Measurements from ENCODE around the gene ADAMTS8.

DNA sequence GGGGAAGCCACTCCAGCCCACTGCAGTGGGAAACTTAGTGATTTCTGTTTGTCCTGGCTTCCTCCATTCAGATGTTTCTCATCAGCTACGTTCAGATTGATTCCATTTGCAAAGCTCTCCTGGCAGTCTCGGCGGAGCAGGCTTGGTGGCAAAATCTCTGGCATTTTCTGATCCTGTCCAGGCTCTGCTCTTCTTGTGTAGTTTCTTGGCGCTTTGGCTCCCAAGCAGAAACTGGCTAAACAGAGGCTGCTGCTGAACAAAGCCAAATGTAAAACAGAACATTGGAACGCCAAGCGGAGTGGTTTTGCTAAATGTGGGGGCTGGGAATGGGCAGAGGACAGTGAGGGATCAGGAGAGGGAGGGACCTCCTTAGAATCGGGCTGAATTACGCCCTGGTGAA is 36.7 kb downstream of the ADAMTS8 start:
- no peak for TF ChIP-seq EZH2 (IDR thresholded peaks at IDR 0.05)
- no peak for TF ChIP-seq POLR2AphosphoS5 (IDR thresholded peaks at IDR 0.05; ENCODE audit: borderline replicate concordance, low read depth, low read length)
- no peak for TF ChIP-seq FOXP2 (optimal IDR thresholded peaks at IDR 0.05; ENCODE audit: control extremely low read depth, extremely low read length, insufficient read depth)
